Stimulated activated CD8-positive, alpha-beta memory T cell treated with anti-CD3 and anti-CD28 coated beads, Interleukin-12 subunit alpha, Interleukin-12 subunit beta, amount 100 ng/mL, for 1 hour (primary cell): ENCODE data around the gene ISOC2.
"Not testable (repeated sequence)": the region's sequence is repeated elsewhere in the genome, so short reads cannot be mapped to it uniquely, and the experiment has no call there.

Source experiments
- DNase-seq: peaks from one replicate; pipeline ENCODE4 v3.0.0-alpha.2; 2020; ENCODE audit warnings: low read depth

Gene ISOC2

DNA sequence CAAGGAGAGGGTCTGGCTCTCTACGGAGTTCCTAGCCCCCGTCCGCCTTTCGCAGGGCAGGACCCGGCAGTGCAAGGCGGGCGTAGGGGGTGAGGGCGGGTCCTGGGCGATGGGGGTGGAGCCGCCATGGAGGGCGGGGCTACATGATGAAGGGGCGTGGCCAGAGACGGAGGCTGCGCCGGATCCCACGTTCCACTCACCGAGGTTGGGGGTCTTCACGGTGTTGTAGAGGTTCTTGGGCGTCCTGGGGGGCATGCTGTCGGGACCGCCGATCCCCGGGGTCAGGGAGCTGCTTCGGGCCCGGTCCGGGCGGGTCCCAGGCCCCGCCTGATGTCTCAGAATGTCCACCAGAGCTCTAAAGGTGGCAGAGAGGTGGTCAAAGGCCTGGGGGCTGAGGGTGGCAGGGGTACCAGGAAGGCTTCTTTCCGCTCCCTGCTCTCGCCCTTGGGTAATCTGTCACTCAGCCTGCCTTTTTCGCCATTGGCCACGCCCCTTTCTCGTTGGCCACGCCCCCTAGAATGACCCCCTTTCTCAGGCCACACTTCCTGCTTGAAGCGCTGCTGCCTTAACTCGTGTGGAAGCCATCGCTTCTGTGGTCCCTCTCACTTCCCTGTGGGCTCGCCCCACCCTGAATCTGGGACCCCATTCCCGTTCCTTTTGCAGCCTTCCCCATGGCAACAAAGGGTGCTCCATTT is 20.9 kb downstream of the ISOC2 start:
- no peak for DNase-seq

DNA sequence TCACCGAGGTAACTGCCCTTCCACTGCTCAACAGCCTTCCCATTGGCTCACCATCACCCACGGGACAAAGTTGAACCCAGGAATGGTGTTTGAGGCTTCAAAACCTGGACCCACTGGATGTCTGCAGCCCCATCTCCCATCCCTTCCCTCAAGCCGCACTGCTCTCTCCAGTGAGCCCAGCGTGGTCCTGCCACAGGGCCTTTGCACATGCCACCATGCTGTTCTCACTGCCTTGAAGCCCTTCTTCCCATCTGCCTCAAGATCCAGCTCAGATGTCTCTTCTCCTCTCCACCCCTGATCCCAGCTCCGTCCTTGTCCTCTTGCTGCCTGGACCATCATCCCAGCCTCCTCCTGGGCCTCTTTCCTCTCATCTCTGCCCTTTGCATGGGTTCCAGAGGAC is 22.4 kb downstream of the ISOC2 start:
- no peak for DNase-seq

DNA sequence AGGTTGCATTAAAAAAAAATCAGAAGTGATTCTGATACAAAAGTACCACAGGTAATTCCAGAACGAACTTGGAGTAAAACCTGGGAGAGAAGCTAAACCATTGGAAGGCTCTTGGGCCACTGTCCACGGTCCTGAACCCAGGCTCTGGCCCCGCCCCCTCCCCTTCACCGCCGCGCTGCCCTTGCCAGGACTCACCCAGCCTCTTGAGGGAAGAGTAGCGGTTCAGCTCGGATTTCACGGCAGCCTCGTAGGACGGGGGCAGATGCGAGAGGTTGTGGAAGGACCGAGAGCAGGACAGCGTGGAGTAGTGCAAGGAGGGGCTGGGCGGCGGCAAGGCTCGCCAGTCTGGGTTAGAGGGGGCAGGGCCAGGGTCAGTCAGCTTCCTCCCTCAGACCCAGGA is 24.0 kb downstream of the ISOC2 start:
- no peak for DNase-seq

DNA sequence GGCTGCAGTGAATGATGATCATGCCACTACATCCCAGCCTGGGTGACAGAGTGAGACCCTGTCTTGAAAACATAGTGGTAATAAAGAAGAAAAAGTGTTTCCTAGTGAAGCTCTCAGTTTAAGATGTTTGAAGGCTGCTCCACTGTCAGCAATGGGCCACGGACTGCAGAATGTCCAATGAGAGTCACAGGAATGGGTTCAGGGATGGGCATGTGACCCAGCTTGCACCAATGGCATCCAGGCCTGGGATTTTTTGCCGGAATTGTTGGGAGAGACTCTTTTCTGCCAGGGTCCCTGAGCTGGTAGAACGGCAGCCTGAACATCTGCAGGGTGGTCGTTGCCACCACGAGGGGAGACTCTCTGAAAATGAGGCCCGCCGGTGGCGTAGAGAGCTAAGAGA is 24.6 kb downstream of the ISOC2 start:
- DNase-seq: no peak

DNA sequence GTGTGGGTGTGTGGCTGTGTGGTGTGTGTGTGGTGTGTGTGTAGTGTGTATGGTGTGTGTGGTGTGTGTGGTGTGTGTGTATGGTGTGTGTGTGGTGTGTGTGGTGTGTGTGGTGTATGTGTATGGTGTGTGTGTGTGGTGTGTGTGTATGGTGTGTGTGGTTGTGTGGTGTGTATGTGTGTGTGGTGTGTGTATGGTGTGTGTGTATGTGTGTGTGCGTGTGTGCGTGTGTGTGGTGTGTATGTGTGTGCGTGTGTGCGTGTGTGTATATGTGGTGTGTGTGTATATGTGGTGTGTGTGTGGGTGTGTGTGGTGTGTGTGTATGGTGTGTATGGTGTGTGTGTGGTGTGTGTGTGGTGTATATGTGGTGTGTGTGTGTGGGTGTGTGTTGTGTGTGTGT is 26.4 kb downstream of the ISOC2 start:
- DNase-seq: no peak

DNA sequence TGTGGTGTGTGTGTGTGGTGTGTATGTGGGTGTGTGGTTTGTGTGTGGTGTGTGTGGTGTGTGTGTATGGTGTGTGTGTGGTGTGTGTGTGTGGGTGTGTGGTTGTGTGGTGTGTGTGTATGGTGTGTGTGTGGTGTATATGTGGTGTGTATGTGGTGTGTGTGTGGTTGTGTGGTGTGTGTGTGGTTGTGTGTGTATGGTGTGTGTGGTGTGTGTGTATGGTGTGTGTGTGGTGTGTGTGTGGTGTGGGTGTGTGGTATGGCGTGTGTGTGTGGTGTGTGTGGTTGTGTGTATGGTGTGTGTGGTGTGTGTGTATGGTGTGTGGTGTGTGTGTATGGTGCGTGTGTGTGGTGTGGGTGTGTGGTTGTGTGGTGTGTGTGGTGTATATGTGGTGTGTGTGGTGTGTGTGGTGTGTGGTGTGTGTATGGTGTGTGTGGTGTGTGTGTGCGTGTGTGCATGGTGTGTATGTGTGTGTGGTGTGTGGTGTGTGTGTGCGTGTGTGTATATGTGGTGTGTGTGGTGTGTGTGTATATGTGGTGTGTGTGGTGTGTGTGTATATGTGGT is 27.0 kb downstream of the ISOC2 start:
- DNase-seq: no peak

DNA sequence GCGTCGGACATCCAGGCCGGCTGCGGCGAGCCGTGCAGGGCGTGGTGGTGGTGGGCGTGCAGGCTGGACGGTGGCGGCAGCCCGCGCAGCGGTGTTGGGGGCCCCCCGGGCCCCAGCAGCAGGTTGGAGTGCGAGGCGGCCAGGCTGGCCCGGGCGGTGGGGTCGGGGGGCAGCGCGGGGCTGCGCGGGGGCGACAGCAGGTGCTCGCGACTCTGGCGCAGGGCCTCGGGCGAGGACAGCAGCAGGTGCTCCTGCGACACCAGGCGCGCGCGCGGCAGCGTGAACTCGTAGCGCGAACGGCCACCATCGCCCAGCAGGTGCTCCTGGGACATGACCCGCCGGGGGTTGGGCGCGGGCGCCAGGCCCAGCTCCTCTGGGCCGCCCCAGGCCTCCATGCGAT is 28.1 kb downstream of the ISOC2 start:
- DNase-seq: no peak

DNA sequence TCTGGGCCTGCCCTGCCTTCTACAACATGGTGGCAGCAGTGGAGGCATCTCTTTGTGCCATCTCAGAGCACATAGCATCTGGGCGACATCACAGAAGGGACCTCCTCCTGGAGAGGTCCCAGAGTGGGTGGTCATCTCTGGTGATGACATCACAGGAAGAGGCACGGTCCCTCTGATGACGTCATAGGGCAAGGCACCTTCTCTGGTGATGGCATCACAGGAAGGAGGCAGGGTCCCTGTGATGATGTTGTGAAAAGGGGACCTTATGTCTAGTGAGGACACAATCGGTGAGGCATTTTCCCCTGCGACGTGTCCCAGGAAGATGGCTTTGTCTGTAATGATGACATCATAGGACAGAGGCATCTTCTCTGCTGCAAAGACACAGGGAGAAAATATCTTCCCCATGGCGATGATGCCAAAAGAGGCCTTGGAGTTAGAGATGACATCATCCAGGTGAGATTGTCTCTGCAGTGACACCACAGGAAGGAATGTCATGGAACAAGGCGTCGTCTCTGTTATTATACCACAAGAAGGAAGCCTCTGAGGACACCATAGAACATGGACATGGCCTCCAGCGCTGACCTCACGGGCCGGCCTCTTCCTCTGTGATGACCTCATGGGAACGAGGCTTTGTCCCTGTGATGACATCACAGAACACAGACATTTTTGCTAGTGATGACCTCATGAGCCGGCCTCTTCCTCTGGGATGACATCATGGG is 29.0 kb downstream of the ISOC2 start:
- no peak for DNase-seq

DNA sequence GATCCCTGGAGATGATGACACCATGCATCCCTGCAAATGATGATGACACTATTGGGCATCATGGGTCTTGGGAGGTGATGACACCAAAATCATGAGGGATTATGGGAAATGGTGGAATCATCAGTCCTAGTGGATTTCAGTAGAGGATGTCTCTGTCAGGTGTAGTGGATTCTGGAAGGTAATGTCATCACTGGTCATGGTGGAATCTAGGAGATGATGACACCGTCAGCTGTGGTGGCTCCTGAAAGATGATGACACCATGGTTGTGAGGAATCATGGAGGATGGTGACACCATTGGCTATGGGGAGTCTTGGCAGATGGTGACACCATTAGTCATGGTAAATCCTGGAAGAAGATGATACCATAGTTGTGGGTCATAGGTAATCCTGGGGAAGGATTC is 30.3 kb downstream of the ISOC2 start:
- DNase-seq: no peak

DNA sequence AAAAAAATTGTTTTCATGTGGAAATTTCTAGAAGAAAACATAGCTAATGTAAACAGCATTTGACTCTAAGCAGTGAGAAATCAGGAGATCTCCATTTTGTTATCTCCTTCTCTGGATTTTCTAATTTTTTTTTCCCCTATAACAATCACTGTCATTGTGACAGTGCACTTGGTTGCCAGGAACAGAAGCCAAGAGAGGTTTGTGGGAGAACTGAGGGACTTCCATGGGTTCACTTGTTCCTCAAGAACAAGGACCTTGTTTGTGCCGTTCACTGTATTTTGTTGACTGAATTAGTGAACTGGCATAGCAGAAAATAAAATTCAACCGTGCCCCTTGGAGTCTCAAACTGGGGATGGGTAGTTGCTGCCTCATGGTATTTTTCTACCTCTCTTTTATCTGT is 35.4 kb downstream of the ISOC2 start:
- no peak for DNase-seq

DNA sequence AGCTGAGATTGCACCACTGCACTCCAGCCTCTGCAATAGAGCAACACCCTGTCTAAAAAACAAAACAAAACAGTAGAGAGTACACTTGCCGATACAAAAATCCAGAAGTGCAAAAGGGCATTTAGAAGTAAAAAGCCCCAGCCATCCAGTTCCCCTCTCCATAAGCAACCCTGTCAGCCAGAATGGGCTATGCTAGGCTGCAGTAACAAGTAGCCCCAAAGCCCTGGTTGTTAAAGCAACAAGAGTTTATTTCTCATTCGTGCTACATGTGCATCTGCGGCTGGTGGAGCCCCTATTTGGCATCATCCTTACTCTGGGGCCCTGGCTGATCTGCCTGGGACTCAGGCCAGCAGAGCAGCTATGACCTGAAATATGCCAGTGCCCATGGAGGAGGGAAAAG is 36.9 kb downstream of the ISOC2 start:
- no peak for DNase-seq

DNA sequence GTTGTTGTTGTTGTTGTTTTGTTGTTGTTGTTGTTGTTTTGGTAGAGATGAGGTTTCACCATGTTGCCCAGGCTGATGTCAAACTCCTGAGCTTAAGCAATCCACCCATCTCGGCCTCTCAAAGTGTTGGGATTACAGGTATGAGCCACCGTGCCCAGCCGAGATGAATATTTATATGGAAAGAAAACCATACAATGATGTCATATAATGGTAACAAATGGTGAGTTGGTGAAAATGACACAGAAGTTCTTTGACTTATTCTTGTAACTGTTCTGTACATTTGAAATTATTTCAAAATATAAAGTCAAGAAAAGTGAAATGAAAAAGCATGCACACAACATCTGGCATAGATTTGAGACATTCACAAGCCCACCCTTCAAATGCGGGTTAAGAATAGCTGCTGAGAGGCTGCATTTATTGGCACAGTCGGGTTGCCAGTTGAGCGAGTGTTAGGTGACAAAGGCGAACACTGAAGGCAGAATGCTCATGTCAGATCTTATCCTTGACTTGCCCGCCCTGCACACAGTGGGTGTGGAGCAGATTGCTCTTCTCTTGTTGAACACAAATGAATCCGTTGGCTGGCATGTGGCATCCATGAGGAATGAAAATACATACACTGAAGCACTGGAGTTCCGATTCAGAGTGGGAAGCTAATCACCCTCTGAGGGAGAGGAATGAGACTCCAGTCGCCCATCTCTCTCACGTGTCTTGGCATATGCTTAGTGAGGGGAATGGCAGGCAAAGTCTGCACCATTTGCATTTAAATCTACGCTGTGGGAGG is 38.0 kb downstream of the ISOC2 start:
- DNase-seq: no peak

DNA sequence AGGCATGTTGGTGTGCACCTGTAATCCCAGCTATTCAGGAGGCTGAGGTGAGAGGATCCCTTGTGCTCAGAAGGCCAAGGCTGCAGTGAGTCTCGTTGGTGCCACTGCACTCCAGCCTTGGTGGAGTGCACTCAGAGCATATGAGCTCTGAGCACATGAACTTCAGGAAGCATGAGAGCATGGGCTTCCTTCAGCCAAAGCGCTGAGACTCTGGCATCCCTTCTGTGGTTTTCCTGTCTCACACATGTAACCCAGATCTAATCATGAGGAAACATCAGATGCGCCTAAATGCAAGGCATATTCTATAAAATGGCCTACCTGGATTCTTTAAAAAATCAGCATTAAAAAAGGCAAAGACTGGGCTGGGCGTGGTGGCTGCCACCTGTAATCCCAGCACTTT is 40.2 kb downstream of the ISOC2 start:
- not testable (repeated sequence) for DNase-seq

DNA sequence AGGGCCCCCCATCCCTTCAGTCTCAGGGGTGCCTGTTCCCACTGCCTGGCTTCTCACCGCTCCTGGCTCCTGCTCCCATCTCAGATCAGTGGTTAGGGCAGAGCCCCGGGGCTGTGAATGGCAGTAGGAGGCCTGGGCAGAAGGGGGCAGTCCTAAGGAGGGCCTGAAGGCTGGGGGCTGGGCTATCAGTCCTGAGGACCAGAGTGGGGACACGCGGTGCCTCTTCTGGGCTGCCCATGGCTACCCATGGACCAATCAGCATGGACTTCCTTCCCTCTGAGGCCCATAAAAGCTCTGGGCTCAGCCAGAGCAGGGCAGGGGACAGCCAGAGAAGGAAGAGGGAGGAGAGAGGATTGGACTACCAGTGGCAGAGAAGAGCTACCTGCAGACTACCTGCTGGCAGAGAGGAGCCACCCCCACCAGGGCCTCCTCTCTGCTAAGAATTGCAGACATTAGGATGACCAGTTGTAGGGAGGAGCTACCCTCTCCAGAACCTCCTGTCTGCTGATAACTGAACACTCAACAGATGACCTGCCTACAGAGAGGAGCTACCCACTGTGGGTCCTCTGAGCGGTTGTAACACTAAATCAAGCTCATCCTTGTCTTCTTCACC is 41.7 kb downstream of the ISOC2 start:
- no peak for DNase-seq

DNA sequence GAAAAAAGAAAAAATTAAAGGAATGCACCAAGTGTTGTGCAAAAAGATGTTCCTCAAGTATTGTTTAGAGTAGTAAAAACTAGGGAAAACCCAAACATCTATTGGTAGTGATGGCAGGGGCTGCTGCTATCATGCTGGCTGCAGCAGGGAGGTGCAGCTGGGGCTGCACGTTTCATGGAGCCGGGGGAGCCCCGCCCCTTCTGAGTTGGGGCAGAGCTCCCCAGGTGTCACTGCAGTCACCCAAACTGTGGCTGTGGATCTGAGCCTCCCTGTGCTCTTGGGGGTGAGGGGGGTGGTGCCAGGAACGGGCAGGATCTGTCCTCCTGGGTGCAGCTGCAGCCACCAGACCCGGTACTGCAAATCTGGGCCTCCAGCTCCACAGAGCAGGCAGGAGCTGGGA is 42.3 kb downstream of the ISOC2 start:
- DNase-seq: no peak

DNA sequence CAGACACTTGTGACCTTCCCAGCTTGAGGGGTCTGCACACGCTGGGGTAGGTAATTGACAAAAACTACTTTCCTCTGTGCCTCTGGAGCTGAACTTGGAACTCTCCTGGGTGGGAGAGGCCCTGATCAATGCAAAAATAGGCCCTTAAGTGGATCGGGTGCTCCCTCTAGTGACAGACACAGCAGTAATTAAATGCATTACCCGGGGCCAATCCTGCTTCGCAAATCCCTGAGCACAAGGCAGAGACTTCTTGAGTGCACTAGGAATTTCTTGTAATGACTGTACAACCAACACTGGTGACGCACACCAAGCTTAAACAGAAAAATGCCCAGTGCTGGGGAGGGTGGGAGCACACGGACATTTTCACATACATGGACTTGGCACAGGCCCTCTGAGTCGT is 43.3 kb downstream of the ISOC2 start:
- peak; percentile 24 for DNase-seq

DNA sequence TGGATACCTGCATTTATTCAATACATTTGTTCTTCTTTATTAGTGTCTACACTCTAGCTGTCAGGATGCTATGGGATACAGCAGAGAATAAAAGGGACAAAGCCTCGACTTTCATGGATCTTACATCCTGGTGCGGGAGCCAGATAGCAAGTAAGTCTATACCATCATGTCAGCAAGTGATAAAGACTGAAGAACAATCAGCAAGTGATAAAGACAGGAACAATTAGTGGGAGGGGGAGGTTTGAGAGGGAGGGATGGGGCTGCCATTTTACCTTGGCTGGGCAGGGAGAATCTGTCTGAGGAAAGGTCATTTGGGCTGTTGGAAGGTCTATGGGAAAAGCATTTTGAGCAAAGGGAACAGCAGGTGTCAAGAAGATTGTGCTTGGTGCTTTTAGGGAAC is 51.3 kb downstream of the ISOC2 start:
- no peak for DNase-seq

DNA sequence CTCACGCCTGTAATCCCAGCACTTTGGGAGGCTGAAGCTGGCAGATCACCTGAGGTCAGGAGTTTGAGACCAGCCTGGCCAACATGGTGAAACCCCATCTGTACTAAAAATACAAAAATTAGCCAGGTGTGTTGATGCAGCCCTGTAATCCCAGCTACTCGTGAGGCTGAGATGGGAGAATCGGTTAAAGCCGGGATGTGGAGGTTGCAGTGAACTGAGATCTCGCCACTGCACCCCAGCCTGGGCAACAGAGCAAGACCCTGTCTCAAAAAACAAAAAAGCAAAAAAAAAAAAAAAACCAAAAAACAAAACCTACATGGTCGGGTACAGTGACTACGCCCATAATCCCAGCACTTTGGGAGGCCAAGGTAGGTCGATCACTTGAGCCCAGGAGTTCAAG is 52.3 kb downstream of the ISOC2 start:
- not testable (repeated sequence) for DNase-seq

DNA sequence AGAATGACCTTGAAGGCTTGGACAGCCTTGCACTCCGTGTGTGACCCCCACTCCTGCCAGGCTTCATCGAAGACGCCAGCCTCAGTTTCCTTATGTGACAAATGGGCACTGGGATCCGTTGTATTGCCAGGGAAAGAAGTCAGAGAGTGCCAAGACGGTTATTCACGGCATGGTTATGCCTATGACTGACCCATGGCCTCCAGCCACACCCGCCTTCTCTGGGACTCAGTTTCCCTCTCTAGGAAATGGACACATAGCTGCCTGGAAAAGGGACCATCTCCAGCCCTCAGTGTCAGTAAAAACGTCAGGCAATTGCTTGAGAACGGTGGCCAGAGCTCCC is 52.9 kb downstream of the ISOC2 start:
- DNase-seq: no peak

DNA sequence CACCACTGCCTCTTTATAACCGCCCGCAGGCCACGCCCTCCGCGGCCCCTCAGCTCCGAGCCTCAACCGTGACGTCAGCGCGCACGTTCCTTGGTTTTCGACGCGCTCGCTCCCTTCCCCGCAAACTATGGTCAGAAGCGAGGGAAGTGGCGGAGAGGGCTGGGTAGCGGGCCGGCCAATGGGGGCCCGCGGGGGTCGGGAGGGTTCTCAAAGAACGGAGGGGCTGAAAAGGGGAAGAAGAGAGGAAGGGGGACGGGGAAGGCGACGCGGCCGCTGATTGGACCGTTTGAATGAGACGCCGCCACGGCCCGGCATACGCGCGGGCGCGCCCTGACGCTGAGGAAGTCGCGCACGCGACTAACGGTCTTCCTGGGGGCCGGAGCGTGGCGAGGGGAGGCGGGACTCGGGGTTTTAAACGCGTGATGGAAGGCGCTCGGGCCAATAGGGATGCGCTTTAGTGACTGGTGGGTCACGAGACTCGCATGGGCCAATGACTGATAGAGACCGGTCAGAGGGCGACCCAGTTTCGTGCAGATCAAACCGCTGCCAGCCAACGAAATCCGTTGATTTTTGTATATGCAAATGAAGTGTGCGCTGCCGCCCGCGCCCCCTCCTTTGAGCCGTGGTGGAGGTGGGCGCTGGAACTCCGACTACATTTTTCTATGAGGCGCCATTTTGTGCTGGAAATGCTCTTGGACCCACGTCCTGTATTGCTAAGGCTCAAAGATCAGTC is 53.5 kb downstream of the ISOC2 start:
- DNase-seq: peak; percentile 94

DNA sequence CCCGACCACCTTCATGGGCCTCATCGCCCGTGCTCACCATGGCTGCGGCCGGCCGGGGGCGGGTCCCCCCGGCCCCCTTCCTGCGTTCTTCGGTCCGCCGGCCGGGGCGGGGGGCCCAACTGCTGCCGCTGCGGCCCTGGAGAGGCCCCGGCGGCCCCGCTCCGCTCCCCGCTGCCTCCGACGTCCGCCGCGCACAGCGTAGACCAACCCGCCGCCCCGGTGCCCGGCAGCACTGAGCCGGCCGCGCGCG is 54.0 kb downstream of the ISOC2 start, which contains the start of gene UBE2S:
TSS of gene UBE2S (minus strand) at position 239 of the 250 bp plus-strand sequence. CDS start at position 40, 199 bp downstream.
- DNase-seq: not testable (repeated sequence)
